ENCODE measurements around the gene ZNF284.

GRCh38 chr19:44042147-44042546, 29.8 kb upstream of the ZNF284 start:
- no peak for TF ChIP-seq CTCF (IDR thresholded peaks at IDR 0.05)
- TF ChIP-seq POLR2A (IDR thresholded peaks at IDR 0.05): no peak
- no peak for TF ChIP-seq EP300 (IDR thresholded peaks at IDR 0.05)
